ENCODE data around the gene WNT1.

Gene WNT1

GRCh38 chr12:49013428-49013827 lies 35.3 kb downstream of the WNT1 start:
- no peaks in the 10 kb centered on the region for H3K79me2 ChIP-seq (ENCODE audit: insufficient read depth, low read length)
- no peaks in the 10 kb centered on the region for H3K9me2 ChIP-seq (ENCODE audit: low read depth, low read length)
- H3K27me3 ChIP-seq (ENCODE audit: insufficient read depth, low read length) = no peaks in the 10 kb centered on the region
- no peaks in the 10 kb centered on the region for H3F3A ChIP-seq (ENCODE audit: insufficient read depth, low read length)
- H3K9me3 ChIP-seq (ENCODE audit: low read length) = no peaks in the 10 kb centered on the region
- H3K4me3 ChIP-seq (ENCODE audit: low read depth, low read length, poor library complexity, severe bottlenecking) = no peak overlapping the region
- TF ChIP-seq EZH2 (IDR thresholded peaks at IDR 0.05; ENCODE audit: borderline replicate concordance, low read length) (no peak), CTCF (IDR thresholded peaks at IDR 0.05; ENCODE audit: low read length) (no peak)
- no peak overlapping the region for H2AFZ ChIP-seq (ENCODE audit: low read length)
- H4K20me1 ChIP-seq (ENCODE audit: insufficient read depth, low read length) = no peaks in the 10 kb centered on the region
- peaks cover 40% of the 10 kb centered on the region for H3K36me3 ChIP-seq (ENCODE audit: insufficient read depth, low read length)
- H3K9ac ChIP-seq (ENCODE audit: low read length) = no peak overlapping the region
- no peak overlapping the region for H3K4me2 ChIP-seq (ENCODE audit: low read length)
- H3K4me1 ChIP-seq (ENCODE audit: insufficient read depth, low read length, severe bottlenecking) = peaks cover 16% of the 10 kb centered on the region
- H3K27ac ChIP-seq (ENCODE audit: low read depth, low read length, poor library complexity, severe bottlenecking) = no peak overlapping the region

GRCh38 chr12:49014547-49014946 lies 36.4 kb downstream of the WNT1 start:
- no peaks in the 10 kb centered on the region for H4K20me1 ChIP-seq (ENCODE audit: insufficient read depth, low read length)
- H3K27me3 ChIP-seq (ENCODE audit: insufficient read depth, low read length) = no peaks in the 10 kb centered on the region
- peaks cover 31% of the 10 kb centered on the region for H3K36me3 ChIP-seq (ENCODE audit: insufficient read depth, low read length)
- H3K9me3 ChIP-seq (ENCODE audit: low read length) = no peaks in the 10 kb centered on the region
- no peak overlapping the region for H3K9ac ChIP-seq (ENCODE audit: low read length)
- H3F3A ChIP-seq (ENCODE audit: insufficient read depth, low read length) = peaks cover 2% of the 10 kb centered on the region; the same call in 1 of the 2 replicates
- no peak for TF ChIP-seq CTCF (IDR thresholded peaks at IDR 0.05; ENCODE audit: low read length)
- TF ChIP-seq EZH2 (IDR thresholded peaks at IDR 0.05; ENCODE audit: borderline replicate concordance, low read length) = no peak
- no peaks in the 10 kb centered on the region for H3K79me2 ChIP-seq (ENCODE audit: insufficient read depth, low read length)
- no peak overlapping the region for H2AFZ ChIP-seq (ENCODE audit: low read length)
- H3K27ac ChIP-seq (ENCODE audit: low read depth, low read length, poor library complexity, severe bottlenecking) = no peak overlapping the region
- no peak overlapping the region for H3K4me3 ChIP-seq (ENCODE audit: low read depth, low read length, poor library complexity, severe bottlenecking)
- no peak overlapping the region for H3K4me2 ChIP-seq (ENCODE audit: low read length)
- H3K4me1 ChIP-seq (ENCODE audit: insufficient read depth, low read length, severe bottlenecking) = peaks cover 23% of the 10 kb centered on the region
- H3K9me2 ChIP-seq (ENCODE audit: low read depth, low read length) = no peaks in the 10 kb centered on the region

GRCh38 chr12:49015196-49015595 lies 37.1 kb downstream of the WNT1 start:
- H3K9me3 ChIP-seq (ENCODE audit: low read length) = no peaks in the 10 kb centered on the region
- no peak overlapping the region for H3K4me3 ChIP-seq (ENCODE audit: low read depth, low read length, poor library complexity, severe bottlenecking)
- peaks cover 28% of the 10 kb centered on the region for H3K36me3 ChIP-seq (ENCODE audit: insufficient read depth, low read length)
- no peaks in the 10 kb centered on the region for H4K20me1 ChIP-seq (ENCODE audit: insufficient read depth, low read length)
- H3K79me2 ChIP-seq (ENCODE audit: insufficient read depth, low read length) = no peaks in the 10 kb centered on the region
- H3K9ac ChIP-seq (ENCODE audit: low read length) = no peak overlapping the region
- peaks cover 4% of the 10 kb centered on the region; the same call in 1 of the 2 replicates for H3F3A ChIP-seq (ENCODE audit: insufficient read depth, low read length)
- no peak overlapping the region for H3K27ac ChIP-seq (ENCODE audit: low read depth, low read length, poor library complexity, severe bottlenecking)
- TF ChIP-seq EZH2 (IDR thresholded peaks at IDR 0.05; ENCODE audit: borderline replicate concordance, low read length) (no peak), CTCF (IDR thresholded peaks at IDR 0.05; ENCODE audit: low read length) (no peak)
- H2AFZ ChIP-seq (ENCODE audit: low read length) = no peak overlapping the region
- no peak overlapping the region for H3K4me2 ChIP-seq (ENCODE audit: low read length)
- H3K27me3 ChIP-seq (ENCODE audit: insufficient read depth, low read length) = no peaks in the 10 kb centered on the region
- H3K4me1 ChIP-seq (ENCODE audit: insufficient read depth, low read length, severe bottlenecking) = peaks cover 28% of the 10 kb centered on the region
- H3K9me2 ChIP-seq (ENCODE audit: low read depth, low read length) = no peaks in the 10 kb centered on the region
